HL-60 (cell line): ENCODE data around the gene CFAP100.

Source experiments
- DNase-seq, 2 experiments: peaks; one replicate each; pipeline ENCODE4 v3.0.0-alpha.2; 2010 to 2020; ENCODE audit warnings: low read depth in 1 of 2, low spot score in 1 of 2
- H3K27ac ChIP-seq: fragments of 250-450 bp; sonication (Bioruptor Pico); replicated peaks from 2 replicates; pipeline ENCODE4 v1.5.1; 2020; ENCODE audit warnings: mild to moderate bottlenecking, moderate library complexity
- H3K27me3 ChIP-seq: fragments of 250-450 bp; sonication (Bioruptor Pico); 2 replicates; pipeline ENCODE4 v1.5.1; 2021; ENCODE audit warnings: mild to moderate bottlenecking, moderate library complexity; ENCODE audit not compliant: insufficient read depth, poor library complexity, severe bottlenecking
- H3K4me3 ChIP-seq: replicated peaks from 2 replicates; pipeline ENCODE4 v1.5.1; 2011; ENCODE audit warnings: mild to moderate bottlenecking, control low read depth, low read length; ENCODE audit not compliant: insufficient read depth
- GABPA ChIP-seq: IDR thresholded peaks from 2 replicates; pipeline ENCODE4 v1.6.1; 2012; ENCODE audit warnings: low read depth
- POLR2AphosphoS5 ChIP-seq: IDR thresholded peaks from 2 replicates; pipeline ENCODE4 v1.6.1; 2012; ENCODE audit warnings: low read depth
- SPI1 ChIP-seq: IDR thresholded peaks from 2 replicates; pipeline ENCODE4 v1.6.1; 2012; ENCODE audit warnings: low read depth, mild to moderate bottlenecking, borderline replicate concordance
- TF ChIP-seq, protein P1 (sequence below): IDR thresholded peaks from one replicate; pipeline ENCODE4 v1.5.1; 2011; ENCODE audit warnings: low read length, control low read depth, inconsistent platforms; ENCODE audit not compliant: insufficient read depth
- TF ChIP-seq, protein P2 (sequence below): IDR thresholded peaks from 2 replicates; pipeline ENCODE4 v1.6.1; 2012; ENCODE audit warnings: low read depth; ENCODE audit not compliant: insufficient replicate concordance

Gene CFAP100

DNA sequence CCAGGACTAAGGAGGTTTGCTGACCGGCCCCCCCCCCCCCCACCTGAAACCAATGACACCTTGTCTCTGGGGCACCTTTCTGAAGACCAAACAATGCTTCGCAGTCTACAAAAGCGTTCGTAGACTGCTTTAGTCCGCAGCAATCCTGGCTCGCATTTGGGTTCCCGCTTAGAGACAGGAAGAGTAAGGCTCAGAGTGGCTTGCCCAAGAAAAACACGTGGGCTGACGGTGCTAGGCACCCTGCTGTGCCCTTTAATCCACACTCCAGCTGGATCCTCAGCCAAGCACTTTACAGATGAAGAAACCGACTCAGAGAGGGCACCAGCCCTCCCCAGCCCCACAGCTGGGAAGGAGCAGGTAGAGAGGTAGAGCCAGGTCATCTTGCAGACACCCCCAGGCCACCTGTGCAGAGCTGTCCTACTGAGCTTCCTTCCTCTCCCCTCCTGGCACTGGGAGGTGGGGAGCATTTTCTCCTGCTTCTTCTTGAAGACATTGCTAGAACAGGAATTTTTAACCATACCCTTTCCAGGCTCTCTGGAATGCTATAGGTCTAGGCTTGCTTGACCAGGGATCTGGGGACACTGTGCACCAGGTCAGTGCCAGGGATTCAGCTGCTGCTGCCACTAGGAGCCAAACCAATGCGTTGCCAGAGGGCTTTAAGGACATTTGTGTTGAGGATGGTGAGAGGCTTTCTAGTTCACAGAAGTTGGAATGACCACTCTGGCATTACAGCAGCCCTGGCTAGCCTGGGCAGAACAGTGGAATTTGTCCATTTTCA, 36.5 kb upstream of the CFAP100 start:
- peaks cover 32% of the 10 kb centered on the region for H3K27me3 ChIP-seq
- TF ChIP-seq GABPA (no peak), POLR2AphosphoS5 (no peak), SPI1 (no peak)
- TF ChIP-seq, protein P1, sequence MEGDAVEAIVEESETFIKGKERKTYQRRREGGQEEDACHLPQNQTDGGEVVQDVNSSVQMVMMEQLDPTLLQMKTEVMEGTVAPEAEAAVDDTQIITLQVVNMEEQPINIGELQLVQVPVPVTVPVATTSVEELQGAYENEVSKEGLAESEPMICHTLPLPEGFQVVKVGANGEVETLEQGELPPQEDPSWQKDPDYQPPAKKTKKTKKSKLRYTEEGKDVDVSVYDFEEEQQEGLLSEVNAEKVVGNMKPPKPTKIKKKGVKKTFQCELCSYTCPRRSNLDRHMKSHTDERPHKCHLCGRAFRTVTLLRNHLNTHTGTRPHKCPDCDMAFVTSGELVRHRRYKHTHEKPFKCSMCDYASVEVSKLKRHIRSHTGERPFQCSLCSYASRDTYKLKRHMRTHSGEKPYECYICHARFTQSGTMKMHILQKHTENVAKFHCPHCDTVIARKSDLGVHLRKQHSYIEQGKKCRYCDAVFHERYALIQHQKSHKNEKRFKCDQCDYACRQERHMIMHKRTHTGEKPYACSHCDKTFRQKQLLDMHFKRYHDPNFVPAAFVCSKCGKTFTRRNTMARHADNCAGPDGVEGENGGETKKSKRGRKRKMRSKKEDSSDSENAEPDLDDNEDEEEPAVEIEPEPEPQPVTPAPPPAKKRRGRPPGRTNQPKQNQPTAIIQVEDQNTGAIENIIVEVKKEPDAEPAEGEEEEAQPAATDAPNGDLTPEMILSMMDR, result no peak
- TF ChIP-seq, protein P2, sequence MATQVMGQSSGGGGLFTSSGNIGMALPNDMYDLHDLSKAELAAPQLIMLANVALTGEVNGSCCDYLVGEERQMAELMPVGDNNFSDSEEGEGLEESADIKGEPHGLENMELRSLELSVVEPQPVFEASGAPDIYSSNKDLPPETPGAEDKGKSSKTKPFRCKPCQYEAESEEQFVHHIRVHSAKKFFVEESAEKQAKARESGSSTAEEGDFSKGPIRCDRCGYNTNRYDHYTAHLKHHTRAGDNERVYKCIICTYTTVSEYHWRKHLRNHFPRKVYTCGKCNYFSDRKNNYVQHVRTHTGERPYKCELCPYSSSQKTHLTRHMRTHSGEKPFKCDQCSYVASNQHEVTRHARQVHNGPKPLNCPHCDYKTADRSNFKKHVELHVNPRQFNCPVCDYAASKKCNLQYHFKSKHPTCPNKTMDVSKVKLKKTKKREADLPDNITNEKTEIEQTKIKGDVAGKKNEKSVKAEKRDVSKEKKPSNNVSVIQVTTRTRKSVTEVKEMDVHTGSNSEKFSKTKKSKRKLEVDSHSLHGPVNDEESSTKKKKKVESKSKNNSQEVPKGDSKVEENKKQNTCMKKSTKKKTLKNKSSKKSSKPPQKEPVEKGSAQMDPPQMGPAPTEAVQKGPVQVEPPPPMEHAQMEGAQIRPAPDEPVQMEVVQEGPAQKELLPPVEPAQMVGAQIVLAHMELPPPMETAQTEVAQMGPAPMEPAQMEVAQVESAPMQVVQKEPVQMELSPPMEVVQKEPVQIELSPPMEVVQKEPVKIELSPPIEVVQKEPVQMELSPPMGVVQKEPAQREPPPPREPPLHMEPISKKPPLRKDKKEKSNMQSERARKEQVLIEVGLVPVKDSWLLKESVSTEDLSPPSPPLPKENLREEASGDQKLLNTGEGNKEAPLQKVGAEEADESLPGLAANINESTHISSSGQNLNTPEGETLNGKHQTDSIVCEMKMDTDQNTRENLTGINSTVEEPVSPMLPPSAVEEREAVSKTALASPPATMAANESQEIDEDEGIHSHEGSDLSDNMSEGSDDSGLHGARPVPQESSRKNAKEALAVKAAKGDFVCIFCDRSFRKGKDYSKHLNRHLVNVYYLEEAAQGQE, result no peak
- no peak for DNase-seq
- H3K4me3 ChIP-seq, result no peak overlapping the region
- no peak overlapping the region for H3K27ac ChIP-seq

DNA sequence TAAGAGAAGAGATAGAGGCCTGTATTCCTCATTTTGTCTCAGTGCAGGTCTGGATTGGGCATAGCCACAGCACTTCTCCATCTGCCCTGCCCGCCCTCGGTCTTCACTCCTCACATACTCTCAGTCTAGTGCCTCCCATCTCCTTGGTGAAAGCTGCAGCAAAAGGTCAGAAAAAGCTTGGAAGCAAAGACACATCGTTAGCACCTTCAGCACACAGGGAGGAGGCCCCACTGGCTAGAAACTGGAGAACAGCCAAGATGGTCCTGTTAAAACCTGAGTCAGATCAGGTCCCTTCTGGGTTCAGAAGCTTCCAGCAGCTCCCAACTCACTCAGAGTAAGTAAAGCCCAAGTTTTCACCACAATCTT, 35.9 kb upstream of the CFAP100 start:
- DNase-seq, result no peak
- TF ChIP-seq POLR2AphosphoS5 (no peak), SPI1 (no peak), GABPA (no peak)
- TF ChIP-seq, protein P1, result no peak
- TF ChIP-seq, protein P2, result no peak

DNA sequence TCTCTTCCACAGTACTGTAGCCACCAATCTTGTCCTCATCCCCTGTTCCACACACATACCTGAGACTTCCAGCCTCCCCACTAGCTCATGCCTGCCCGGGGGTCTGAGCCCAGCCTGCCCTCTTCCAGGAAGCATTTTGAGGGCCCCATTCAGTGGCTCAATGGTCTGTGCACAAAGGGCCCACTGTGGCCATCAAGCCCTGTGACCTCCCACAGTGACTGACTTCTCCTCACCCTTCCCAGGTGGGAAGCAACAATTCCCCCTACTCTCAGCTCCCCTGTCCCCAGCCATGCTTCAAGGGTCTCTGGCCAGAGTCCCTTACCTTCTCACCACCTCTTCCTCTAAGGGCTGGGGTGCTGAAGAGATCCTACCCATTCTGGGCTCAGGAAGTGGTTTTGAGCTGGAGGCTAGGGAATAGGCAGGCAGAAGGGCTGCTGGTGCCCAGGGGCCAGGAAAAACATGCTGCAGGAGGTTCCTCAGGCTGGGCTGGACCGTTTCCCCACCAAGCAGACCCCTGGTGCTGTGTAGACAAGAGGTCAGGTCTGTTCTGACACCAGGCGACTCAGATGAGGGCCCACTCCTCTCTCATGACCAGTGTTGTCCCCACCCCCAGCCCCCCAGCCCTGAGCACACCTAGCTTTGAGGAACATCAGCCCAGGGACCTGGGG, 34.5 kb upstream of the CFAP100 start:
- TF ChIP-seq, protein P2, result no peak
- TF ChIP-seq, protein P1, result no peak
- TF ChIP-seq POLR2AphosphoS5, result no peak
- TF ChIP-seq SPI1, result no peak
- no peak for TF ChIP-seq GABPA
- Histone ChIP-seq H3K4me3 (no peak overlapping the region), H3K27me3 (peaks cover 29% of the 10 kb centered on the region), H3K27ac (no peak overlapping the region)
- no peak for DNase-seq

More for the DNA sequence above, 35.9 kb upstream of the CFAP100 start:
- Histone ChIP-seq H3K27ac (no peak overlapping the region), H3K27me3 (peaks cover 32% of the 10 kb centered on the region), H3K4me3 (no peak overlapping the region)
